ENCODE results near the gene SCD5.

SCD5 gene

DNA sequence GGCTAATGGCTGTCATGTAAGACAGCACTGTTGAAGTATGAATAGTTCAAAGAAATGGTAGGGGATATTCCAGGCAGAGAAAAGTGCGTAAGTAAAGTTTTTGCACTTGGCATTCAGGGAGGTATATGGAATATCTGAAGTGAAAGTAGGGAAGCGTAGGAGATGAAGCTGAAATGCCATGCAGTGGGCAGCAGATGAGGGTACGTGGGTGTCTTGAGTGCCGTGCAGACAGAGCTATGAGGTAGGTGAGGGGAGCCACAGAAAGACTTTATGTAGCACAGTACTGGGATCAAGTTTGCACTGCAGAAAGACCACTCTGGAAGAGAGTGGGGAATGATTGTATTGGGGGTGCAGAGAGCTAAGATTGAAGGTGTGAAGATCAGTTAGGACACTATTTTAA lies 5.2 kb upstream of the SCD5 start:
- H3K36me3 Mint-ChIP-seq, result no peaks in the 10 kb centered on the region
- H3K4me3 Mint-ChIP-seq, result no peak overlapping the region
- peaks cover 18% of the 10 kb centered on the region for H3K27me3 Mint-ChIP-seq
- H3K4me1 Mint-ChIP-seq, result peaks cover 9% of the 10 kb centered on the region
- no peak overlapping the region for H3K27ac Mint-ChIP-seq
- H3K9me3 Mint-ChIP-seq, result no peaks in the 10 kb centered on the region

DNA sequence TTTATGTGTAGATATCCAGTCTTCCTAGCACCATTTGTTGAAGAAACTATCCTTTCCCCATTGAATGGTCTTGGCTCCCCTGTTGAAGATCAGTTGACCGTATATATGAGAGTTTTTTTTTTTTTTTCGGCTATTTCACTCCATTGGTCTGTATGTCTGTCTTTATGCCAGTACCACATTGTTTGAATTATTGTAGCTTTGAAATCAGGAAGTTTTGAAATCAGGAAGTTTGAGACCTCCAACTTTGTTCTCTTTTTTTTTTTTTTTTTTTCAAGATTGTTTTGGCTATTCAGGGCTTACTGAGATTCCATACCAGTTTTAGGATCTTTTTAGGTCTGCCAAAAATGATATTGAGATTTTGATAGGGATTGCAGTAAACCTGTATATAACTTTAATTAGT lies 4.3 kb upstream of the SCD5 start:
- no peaks in the 10 kb centered on the region for H3K9me3 Mint-ChIP-seq
- H3K27ac Mint-ChIP-seq, result no peak overlapping the region
- H3K36me3 Mint-ChIP-seq, result no peaks in the 10 kb centered on the region

DNA sequence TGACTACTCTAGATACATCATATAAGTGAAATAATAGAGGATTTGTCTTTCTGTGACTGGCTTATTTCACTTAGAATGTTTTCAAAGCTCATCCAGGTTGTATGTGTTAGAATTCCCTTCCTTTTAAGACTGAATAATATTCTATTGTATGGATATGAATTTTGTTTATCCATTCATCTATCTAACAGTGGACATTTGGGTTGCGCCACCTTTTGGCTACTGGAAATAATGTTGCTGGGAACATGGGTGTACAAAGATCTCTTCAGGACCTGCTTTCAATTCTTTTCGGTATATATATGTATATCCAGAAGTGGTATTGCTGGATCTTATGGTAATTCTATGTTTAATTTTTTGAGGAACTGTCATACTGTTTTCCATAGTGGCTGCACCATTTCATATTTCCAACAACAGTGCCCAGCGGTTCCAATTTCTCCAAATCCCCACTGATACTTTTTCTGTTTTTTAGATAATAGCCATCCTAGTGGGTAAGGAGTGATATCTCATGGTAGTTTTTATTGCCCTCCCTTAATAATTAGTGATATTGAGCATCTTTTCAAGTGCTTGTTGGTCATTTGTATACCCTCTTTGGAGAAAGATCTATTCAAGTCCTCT lies 3.4 kb upstream of the SCD5 start:
- Mint-ChIP-seq H3K9me3 (no peaks in the 10 kb centered on the region), H3K36me3 (no peaks in the 10 kb centered on the region), H3K27me3 (peaks cover 24% of the 10 kb centered on the region), H3K4me3 (no peak overlapping the region), H3K4me1 (peaks cover 16% of the 10 kb centered on the region), H3K27ac (no peak overlapping the region)

More for the DNA sequence above, 4.3 kb upstream of the SCD5 start:
- peaks cover 9% of the 10 kb centered on the region for H3K4me1 Mint-ChIP-seq
- H3K27me3 Mint-ChIP-seq, result peaks cover 18% of the 10 kb centered on the region
- H3K4me3 Mint-ChIP-seq, result no peak overlapping the region

DNA sequence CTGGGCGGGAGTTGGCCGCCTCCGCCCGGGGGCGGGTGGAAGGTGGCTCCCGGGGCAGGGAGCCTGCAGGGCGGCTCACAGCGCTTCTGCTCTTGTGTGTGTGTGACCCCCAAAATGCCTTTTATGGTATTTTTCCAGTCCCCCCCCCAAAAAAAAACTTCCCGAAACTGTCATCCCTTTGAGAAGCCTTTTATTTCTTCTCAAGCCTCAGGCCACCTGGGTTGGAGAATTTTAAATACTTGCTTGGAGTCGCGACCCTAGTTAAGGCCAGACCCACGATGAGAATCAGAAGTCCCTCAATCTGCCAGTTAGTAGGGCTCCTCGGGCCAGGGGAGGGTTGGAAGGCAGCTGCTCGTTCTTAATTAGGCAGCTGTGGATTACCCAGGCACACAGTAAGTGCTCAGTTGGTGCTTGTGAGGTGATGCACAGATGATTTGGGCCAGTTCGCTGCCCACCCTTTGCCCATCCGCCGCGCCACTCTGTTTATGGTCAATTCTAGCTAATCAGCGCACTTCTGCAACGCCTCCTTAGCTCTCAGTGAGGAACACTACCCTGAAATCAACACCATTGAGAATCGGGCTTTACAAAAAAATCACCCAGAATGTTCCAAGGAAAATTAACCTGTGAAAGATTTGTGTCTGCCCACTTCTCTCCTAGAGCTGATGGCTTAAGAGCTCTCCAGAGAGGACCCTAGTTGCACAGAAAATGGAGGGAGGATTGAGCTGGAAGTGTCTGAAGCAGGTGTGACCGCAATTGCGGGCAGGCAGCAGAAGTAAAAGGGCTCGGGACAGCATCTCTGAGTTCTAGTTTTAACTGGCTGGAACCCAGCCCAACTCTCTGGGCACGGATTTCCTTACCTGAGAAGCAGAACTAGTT lies 648 bp upstream of the SCD5 start:
- H3K36me3 Mint-ChIP-seq, result no peaks in the 10 kb centered on the region
- H3K4me1 Mint-ChIP-seq, result peaks cover 20% of the 10 kb centered on the region
- H3K27me3 Mint-ChIP-seq, result peaks cover 36% of the 10 kb centered on the region
- H3K27ac Mint-ChIP-seq, result no peak overlapping the region
- H3K4me3 Mint-ChIP-seq, result peak overlapping the region; percentile 81
- no peaks in the 10 kb centered on the region for H3K9me3 Mint-ChIP-seq

DNA sequence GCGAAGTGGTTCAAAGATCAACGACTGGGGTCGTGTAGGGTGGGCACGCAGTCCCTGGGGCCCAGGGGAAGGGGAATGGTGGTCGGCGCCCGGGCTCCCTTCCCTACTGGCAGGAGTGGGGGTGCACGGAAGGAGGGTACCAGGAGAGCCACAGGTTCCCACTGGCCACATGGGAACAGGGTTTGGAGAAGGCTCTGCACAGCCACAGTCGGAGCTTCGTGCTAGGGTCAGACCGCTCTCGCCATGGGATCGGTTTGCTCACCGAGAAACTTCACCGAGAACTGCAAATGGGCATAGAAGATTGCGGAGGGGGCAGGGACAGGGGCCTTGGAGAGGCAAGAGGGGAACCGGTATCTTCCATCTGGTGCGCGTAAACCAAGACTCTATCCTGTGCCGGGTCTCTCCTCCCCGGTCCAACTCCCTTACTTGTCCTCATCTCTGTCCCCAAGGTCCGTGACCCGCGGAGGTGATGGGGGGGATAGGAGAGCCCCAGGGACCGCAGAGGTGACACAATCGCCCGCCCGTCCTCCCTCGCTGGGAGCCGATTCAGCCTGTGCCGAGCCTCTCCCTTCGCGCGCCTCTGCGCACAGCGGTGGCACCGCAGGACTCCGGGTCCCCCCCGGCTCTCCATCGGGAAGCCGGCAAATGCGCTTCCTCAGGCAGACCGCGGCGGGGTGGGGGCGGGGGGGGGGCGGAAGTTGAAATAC lies 1.0 kb downstream of the SCD5 start:
- H3K27me3 Mint-ChIP-seq, result peaks cover 39% of the 10 kb centered on the region

DNA sequence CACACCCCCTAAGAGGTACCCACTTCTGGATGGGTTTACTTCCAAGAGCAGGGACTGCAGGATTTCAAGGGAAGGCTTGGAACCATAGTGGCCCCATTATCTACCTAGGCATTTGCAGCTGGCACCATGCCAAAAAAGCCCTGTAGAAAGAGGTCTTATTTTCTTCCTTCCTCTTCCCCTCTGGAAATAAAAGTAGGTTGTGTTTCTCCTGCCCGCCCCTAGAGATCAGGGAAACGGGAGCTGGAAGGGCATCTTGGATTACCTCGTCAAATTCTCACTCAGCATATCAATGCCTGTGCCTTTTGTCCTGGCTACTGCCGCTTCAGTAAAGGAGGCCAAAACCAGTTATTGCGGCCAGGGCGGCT lies 1.6 kb downstream of the SCD5 start:
- no peaks in the 10 kb centered on the region for H3K36me3 Mint-ChIP-seq
- no peaks in the 10 kb centered on the region for H3K9me3 Mint-ChIP-seq
- H3K4me3 Mint-ChIP-seq, result peak overlapping the region; percentile 76
- H3K27ac Mint-ChIP-seq, result no peak overlapping the region
- peaks cover 20% of the 10 kb centered on the region for H3K4me1 Mint-ChIP-seq
- H3K27me3 Mint-ChIP-seq, result peaks cover 37% of the 10 kb centered on the region

More for the DNA sequence above, 1.0 kb downstream of the SCD5 start:
- peak overlapping the region; percentile 76 for H3K4me3 Mint-ChIP-seq
- H3K36me3 Mint-ChIP-seq, result no peaks in the 10 kb centered on the region
- peak overlapping the region; percentile 60 for H3K27ac Mint-ChIP-seq
- peaks cover 20% of the 10 kb centered on the region for H3K4me1 Mint-ChIP-seq
- H3K9me3 Mint-ChIP-seq, result no peaks in the 10 kb centered on the region

DNA sequence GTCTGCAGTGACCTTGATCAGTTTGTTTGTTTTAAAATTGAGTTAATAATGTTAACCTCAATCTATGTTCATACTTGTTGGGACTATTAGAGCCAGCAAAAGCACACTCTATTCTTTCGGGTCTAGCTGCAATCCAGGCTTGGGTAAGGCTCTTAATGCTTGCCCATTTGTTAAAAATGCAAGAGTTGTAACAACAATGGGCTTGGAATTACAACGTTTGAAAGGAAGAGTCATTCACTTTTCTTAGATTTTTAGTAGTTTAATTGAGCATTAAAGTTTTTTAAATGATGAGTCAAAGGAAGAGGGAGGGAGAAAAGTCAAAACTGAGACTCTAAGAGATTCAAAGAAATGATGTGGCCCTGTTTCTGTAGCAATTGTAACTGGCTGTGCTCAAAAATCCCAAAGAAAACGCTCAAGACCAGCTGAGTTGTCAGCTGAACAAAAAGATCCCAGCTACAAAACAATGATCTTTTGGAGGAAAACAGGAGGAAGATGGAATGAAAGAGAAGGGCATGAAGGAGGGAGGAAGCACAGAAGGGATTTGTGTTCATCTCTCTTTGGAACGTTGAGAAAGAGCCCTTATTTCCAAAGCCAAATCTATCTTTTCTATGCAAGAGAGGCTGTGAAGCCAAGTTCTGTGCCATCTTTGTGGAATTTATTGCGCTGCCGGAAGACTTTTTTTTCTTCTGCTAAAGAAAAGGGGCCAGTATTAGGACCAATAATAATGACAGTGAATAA lies 5.5 kb downstream of the SCD5 start:
- H3K27me3 Mint-ChIP-seq, result peaks cover 26% of the 10 kb centered on the region
- no peaks in the 10 kb centered on the region for H3K36me3 Mint-ChIP-seq
- H3K27ac Mint-ChIP-seq, result no peak overlapping the region
- H3K4me3 Mint-ChIP-seq, result no peak overlapping the region
- peaks cover 11% of the 10 kb centered on the region for H3K4me1 Mint-ChIP-seq
- no peaks in the 10 kb centered on the region for H3K9me3 Mint-ChIP-seq

DNA sequence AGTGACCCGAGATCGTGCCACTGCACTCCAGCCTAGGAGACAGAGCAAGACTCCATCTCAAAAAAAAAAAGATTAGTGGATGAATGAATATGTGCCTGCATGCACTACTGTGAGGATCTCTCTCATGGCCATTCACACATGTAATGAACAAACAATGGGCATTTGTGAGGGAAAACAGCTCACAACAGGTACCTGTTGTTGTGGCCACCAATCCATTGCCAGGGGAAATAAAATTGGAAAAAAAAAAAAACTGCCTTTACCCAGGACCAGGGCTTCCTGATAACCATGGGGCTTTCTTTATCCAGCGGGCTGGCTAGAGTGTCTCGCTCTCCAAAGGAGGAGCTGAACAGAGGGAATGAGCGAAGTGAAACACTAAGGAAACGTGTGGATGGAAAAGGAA lies 7.4 kb downstream of the SCD5 start:
- Mint-ChIP-seq H3K4me1 (no peaks in the 10 kb centered on the region), H3K36me3 (no peaks in the 10 kb centered on the region), H3K27ac (no peak overlapping the region), H3K27me3 (peaks cover 16% of the 10 kb centered on the region), H3K4me3 (no peak overlapping the region), H3K9me3 (no peaks in the 10 kb centered on the region)

DNA sequence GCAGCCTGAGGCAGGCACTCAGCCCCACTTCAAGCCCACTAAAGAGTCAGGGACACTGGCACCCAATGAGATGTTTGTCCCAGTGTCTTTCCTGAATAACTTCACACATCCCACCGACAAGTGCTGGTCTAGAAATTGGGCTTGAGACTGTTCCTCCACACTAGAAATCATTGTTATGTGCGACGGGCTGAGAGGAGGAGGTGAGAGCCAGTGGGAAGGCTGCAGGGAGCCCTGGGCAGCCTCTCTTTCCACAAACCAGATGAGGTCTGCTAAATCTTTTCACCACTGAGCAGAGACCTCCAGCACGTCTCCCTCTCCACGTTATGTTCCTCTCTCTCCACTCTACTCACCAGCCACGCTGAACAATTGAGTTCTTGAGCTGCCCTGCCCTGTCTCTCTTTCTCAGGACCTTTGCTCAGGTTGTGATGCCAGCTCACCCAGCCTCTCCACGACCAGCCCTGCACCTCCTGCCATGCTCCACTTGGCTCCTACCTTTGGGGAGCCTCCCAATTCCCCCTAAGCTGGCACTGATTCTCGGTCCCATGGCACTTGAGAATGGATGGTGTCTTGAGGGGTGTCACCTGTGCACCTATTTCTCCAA lies 8.4 kb downstream of the SCD5 start:
- Mint-ChIP-seq H3K27ac (no peak overlapping the region), H3K27me3 (peaks cover 13% of the 10 kb centered on the region), H3K36me3 (no peaks in the 10 kb centered on the region), H3K9me3 (no peaks in the 10 kb centered on the region), H3K4me3 (no peak overlapping the region), H3K4me1 (no peaks in the 10 kb centered on the region)

DNA sequence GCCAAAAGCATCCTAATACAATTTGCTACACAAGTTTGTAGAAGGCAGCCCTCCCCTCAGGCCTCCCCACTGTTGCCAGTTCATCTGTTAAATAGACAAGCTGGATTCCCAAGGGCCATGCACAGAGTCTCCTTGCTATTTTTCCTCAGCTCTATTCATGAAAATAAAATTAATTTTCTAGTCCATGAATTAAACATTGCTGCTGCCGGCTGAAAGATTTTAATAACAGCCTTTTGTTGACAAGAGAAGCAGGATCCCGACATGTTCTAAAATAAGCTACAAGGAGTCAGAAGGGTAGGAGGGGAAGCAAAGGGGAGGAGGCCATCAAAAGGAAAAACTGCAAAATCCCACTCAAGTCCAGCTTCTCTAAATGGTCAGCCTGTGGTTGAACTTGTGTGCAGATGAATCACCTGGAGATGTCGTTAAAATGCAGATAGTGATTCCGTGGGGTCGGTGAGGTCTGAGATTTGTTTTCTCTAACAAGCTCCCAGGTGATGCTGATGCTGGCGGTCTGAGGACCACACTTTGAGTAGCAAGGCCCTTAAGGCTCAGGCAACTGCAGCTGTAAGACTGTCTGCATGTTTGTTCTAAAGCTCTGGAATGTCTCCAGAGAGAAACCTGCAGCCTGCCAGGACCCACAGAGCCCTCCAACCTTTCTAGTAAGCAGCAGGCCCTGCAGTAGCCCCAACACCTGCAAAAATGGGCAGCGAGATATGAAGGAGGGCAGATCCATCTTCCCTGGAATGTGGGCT lies 9.4 kb downstream of the SCD5 start:
- H3K9me3 Mint-ChIP-seq, result no peaks in the 10 kb centered on the region
- H3K27ac Mint-ChIP-seq, result no peak overlapping the region
- peaks cover 10% of the 10 kb centered on the region for H3K27me3 Mint-ChIP-seq
- no peaks in the 10 kb centered on the region for H3K4me1 Mint-ChIP-seq
- no peak overlapping the region for H3K4me3 Mint-ChIP-seq
- H3K36me3 Mint-ChIP-seq, result no peaks in the 10 kb centered on the region

DNA sequence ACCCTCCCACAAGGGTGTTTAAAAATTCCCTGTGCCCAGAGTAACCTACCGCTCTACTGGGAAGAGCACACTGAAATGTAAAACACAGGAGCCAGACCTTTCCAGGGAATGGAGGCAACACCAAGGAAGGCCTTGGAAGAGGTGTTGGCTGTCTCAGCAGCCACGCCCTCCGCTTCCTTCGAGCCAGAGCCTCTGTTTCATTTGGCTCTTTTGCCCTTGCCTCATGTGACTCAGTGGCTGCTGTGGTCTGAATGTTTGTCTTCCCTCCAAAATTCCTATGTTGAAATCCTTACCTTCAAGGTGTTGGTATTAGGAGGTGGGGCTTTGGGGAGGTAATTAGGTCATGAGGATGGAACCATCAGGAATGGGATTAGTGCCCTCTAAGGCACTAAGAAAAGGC lies 11.3 kb downstream of the SCD5 start:
- Mint-ChIP-seq H3K9me3 (no peaks in the 10 kb centered on the region), H3K4me1 (no peaks in the 10 kb centered on the region), H3K4me3 (no peak overlapping the region), H3K27me3 (peaks cover 5% of the 10 kb centered on the region), H3K36me3 (no peaks in the 10 kb centered on the region), H3K27ac (no peak overlapping the region)

DNA sequence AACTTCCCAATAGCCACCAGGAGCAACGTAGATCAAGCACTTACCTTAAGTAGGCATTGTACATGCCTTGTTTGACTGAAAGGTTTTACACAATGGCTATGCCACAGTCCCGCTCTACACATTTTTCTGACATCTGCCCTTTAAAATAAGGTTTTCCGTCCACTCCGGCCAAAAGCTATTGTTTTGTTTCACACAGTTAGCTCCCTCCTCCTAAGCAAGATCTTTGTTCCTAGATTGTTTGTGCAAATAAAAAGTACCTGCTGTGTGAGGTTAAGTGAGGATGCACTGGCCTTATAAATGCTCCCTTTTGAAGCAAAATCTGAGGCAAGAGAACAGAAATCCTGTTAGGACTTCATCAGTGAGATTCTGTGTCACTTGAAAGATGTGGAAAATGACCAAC lies 11.8 kb downstream of the SCD5 start:
- no peak overlapping the region for H3K4me3 Mint-ChIP-seq
- H3K36me3 Mint-ChIP-seq, result no peaks in the 10 kb centered on the region
- H3K9me3 Mint-ChIP-seq, result no peaks in the 10 kb centered on the region
- H3K27me3 Mint-ChIP-seq, result peaks cover 5% of the 10 kb centered on the region
- H3K27ac Mint-ChIP-seq, result no peak overlapping the region
- H3K4me1 Mint-ChIP-seq, result no peaks in the 10 kb centered on the region

DNA sequence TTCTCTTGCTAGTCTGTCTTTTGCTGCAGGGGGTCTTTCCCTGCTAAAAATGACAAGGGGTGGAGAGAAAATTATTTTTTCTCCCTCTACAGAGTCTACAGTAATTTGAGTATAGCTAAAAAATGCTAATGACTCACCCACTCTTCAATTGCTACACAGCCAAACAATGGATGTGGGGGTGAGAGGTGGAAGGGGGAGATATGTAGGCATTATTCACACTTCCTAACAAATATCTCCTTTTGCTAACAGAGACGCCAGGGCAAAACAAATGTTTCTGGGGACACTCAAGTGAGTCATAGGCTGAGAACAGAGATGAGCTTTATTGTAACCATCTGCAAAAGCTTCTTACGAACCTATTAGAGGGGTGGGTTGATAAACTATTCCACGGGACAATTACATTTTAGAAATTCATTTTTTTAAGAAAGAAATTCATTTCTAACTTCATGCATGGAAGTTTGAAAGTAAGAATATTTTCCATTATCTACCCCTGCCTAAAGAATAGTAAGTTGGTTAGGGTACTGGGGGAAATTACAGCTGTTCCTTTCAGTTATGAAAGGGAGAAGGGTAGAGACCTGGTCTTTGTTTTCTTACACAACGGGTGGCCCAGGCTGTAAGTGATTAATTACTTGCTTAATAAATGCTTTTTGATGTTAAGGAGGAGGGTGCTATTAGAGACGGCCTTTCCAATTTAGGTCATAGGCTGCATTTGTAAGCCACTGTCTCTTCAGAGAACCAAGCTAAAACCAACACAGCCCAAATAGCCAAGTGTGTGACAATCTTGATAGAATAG lies 12.8 kb downstream of the SCD5 start:
- H3K9me3 Mint-ChIP-seq, result no peaks in the 10 kb centered on the region
- no peak overlapping the region for H3K4me3 Mint-ChIP-seq
- H3K27me3 Mint-ChIP-seq, result peaks cover 5% of the 10 kb centered on the region
- H3K4me1 Mint-ChIP-seq, result no peaks in the 10 kb centered on the region
- H3K27ac Mint-ChIP-seq, result no peak overlapping the region
- H3K36me3 Mint-ChIP-seq, result no peaks in the 10 kb centered on the region

Measured in activated naive CD4-positive, alpha-beta T cell treated with anti-CD3 and anti-CD28 coated beads, Interleukin-2, amount 50 U/mL, for 24 hours (primary cell).